Suppressor macrophage (primary cell): Measurements from ENCODE around the gene CLCA4.

Experiments
- DNase-seq, 4 experiments: peaks; one replicate each; pipeline ENCODE4 v3.0.0-alpha.2; 2020 to 2022
- total RNA-seq, 17 experiments: gene quantifications; one replicate each; lab custom pipeline; 2026; ENCODE audit warnings: mixed read lengths in 6 of 17, inconsistent platforms in 3 of 17; lab: John Stamatoyannopoulos, UW

The CLCA4 gene, protein sequence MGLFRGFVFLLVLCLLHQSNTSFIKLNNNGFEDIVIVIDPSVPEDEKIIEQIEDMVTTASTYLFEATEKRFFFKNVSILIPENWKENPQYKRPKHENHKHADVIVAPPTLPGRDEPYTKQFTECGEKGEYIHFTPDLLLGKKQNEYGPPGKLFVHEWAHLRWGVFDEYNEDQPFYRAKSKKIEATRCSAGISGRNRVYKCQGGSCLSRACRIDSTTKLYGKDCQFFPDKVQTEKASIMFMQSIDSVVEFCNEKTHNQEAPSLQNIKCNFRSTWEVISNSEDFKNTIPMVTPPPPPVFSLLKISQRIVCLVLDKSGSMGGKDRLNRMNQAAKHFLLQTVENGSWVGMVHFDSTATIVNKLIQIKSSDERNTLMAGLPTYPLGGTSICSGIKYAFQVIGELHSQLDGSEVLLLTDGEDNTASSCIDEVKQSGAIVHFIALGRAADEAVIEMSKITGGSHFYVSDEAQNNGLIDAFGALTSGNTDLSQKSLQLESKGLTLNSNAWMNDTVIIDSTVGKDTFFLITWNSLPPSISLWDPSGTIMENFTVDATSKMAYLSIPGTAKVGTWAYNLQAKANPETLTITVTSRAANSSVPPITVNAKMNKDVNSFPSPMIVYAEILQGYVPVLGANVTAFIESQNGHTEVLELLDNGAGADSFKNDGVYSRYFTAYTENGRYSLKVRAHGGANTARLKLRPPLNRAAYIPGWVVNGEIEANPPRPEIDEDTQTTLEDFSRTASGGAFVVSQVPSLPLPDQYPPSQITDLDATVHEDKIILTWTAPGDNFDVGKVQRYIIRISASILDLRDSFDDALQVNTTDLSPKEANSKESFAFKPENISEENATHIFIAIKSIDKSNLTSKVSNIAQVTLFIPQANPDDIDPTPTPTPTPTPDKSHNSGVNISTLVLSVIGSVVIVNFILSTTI
- total RNA-seq = 0 to 1.8 (median 0) reads per million in 17 experiments

DNA sequence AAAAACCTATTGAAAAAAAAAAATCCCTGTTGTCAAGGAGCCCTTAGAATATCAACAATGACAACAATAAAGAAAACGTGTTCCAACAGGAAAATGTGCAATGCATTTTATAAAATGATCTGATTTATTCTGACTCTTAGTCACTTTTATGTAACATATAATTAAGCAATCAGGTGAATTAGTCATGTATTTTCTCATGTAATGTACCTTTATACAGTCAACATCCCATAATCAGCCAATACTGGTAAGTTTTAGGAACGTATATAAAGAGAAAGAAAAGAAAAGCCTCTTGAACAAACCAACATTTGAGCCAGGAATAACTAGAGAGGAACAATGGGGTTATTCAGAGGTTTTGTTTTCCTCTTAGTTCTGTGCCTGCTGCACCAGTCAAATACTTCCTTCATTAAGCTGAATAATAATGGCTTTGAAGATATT, at the start of gene CLCA4:
CLCA4 (plus strand) TSS at position 292 of the 435 bp plus-strand sequence; CDS start at position 334, 42 bp downstream.
- DNase-seq = no peak

DNA sequence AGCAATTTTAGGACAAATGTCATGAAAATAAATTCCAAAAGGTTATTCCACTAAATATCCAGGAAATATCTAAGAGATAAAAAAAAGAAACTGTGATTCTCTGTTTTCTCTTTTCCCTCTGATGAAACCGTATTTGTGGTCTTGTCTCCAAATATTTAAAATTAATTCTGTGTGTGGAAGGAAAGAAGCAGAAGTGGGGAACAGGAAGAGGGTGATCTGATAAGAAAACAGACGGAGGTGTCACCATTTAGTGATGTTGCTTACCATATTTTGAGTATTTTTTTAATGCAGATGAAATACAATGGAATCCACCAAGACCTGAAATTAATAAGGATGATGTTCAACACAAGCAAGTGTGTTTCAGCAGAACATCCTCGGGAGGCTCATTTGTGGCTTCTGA, 48.6 kb upstream of the CLCA4 start:
- no peak for DNase-seq

DNA sequence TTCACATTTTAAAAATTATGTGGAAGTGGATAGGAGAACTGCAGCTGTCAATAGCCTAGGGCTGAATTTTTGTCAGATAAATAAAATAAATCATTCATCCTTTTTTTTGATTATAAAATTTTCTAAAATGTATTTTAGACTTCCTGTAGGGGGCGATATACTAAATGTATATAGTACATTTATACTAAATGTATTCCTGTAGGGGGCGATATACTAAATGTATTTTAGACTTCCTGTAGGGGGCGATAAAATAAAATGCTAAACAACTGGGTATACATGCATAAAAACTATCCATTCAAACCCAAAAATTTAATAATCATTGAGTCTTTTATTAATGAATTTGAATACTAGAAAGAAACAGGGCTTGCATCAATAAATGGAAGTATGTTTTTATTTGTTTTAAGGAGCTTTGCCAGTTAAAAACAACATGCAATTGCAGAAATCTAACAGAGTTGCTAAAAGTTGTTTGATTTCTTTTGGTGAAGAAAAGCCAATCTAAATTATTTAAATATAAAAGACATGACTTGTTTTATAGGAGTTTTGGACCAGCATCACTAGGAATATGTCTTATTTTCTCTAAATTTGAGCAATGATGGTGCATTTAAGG, 46.8 kb upstream of the CLCA4 start:
- DNase-seq = peak in 2 of 4 experiments; percentile 84 to 95

DNA sequence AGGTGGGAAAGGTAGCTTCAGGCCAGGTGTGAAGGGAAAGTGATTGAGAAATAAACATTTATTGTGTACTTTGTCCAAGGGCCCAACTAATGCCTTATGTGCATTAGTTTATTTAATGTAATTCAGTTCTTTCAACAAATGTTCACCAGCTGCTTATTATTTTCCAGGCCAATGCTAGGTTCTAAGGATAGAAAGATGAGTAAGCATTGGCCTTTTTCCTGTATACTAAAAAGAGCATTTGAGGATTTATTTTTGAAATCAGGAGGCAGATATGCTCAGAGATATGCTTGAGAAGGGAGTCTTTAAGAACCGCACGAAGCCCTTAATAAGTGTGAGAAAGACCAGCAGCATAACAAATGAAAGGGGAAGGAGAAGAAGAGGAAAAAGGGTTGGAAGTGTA, 46.2 kb upstream of the CLCA4 start:
- DNase-seq = no peak

DNA sequence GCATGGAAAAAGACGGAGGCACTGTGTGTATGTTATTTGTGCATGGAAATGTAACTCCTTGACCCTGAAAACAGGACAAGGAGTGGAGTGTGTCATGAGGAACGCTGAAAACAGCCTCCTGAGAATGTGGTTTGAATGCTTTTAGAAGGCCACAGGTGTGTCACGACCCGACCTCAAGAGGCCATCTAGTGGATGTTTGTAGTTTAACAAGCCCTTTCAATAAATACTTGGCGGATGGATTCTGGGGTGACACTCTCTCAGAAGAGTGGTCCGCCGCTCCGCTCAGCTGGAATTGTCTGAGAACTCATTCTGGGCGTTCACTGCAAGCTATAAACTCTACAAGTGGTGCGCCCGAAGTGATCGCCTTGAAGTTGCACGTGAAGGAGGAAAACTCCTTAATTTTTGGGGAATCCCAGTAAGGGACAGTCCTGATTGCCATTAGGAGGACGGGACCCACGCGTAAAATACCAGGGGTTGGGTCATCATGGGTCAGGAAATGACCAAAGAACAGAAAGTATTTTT, 44.7 kb upstream of the CLCA4 start:
- peak in 3 of 4 experiments; percentile 4 to 24 (median 18) for DNase-seq

DNA sequence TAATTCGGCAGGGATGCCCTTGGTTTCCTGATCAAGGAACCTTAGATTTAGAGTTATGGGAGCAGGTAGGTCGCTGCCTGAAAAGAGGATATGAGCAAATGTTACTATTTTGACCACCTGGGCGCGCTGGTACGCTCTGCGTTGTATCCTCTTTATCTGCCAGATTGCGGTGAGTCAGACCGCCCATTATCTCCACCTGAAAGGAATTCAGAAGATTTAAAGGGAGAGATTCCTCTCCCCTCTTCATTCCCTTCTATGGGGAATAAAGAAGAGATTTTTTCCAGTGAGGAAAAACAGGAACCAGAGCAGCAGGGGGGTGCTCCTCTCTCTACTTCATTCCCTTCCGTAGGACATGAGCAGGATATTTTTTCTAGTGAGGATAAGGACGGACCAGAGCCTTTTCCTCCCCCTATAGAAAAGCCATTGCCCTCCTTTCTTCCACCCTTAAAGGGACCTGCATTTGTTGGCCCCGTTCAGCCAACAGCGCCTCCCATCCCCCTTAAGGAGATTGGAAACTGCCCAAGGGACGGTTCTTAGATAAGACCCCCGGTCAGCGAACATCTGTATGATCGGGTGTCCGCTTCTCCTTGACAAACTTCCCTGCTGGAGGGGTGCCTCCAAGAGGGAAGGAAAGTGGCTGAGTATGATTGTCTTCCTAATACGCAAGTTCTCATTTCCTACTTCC, 44.0 kb upstream of the CLCA4 start:
- no peak for DNase-seq

DNA sequence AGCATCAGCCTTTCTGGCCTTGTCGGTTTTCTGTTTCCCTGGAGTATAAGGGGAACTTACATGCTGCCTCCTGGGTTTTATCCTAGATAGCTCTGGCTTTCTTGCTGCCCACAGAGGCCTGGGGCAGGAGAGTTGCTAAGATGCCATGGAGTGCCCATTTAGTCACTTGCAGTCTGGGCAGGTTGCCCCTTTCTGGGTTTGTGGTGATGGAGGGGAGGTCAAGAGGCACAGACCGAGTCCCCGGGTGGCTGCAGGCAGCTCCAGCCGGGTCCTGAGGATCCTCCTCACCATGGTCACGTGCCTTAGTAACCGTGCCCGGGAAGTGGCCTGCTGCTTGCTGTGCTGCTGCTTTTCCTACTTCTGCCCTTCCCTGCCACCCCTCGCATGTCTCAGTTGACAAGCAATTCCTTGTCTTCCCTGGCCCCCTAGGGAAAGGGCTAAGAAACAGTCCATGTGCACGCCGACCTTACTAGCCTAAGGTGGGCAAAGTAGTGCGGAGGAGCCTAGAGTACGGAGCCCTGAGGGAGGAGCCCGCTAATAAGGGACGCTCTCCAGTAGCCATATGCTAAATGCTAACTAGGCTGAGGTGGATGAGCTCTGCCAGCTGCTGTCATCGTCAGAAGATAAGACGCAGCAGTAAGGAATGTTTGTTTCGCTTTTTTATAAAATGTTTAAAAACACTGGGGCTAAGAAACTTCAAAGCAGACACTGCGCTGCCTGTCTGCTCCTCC, 43.3 kb upstream of the CLCA4 start:
- peak in 3 of 4 experiments; percentile 15 to 56 (median 31) for DNase-seq

DNA sequence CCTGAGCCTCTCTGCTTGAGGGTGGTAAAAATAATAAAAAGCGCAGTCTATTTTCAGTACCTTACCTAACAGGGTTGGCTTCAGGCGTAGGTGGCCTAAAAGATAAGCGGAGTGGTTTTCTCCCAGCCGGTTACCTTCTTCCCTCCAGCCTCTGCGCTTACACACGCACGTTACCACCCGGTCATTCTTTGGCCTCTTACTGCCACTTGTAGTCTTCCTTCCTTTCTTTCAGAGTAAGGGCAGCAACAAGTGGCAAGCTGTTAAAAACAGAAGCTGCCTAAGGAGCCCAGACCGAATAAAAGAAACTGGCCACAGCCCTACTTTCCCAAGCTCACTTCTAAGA, 42.8 kb upstream of the CLCA4 start:
- peak in 3 of 4 experiments; percentile 2 to 27 (median 6) for DNase-seq

DNA sequence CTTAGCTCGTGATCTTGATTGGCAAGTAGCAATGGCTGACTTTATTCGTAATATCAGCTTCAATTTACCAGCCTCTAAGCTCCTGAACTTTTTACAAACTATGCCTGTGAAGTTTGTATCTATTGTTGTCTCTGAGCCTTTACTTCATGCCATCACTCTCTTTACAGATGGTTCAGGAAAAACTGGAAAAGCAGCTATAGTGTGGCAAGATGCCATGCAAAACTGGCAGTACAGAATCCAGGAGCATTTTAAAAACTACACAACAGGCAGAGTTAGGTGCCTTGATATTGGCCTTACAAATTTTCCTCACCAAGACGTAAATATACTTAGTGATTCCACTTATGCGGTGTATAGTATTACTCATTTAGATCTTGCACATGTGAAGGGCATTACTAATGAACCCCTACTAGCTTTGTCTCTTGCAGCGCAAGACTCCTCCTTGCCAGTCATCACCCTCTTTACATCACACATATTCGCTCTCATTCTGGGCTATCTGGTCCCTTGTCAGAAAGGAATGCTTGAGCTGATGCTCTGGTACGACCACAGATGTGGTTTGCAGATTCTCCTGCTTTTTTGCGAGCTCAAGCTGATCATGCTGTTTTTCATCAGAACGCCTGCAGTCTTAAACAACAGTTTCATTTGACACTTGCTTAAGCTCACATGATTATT, 41.8 kb upstream of the CLCA4 start:
- DNase-seq = no peak

DNA sequence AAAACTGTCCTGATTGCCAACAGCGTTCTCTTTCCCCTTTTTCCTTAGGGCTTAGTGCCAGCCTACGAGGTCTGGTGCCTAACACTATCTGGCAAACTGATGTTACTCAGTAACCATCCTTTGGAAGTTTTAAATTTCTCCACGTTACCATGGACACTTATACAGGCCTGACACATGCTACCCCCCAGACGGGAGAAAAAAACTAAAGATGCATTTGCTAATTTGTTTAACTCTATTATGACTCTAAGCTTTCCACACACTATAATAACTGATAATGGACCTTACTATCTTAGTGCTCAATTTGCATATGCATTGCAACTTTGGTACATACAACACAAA, 41.3 kb upstream of the CLCA4 start:
- no peak for DNase-seq

DNA sequence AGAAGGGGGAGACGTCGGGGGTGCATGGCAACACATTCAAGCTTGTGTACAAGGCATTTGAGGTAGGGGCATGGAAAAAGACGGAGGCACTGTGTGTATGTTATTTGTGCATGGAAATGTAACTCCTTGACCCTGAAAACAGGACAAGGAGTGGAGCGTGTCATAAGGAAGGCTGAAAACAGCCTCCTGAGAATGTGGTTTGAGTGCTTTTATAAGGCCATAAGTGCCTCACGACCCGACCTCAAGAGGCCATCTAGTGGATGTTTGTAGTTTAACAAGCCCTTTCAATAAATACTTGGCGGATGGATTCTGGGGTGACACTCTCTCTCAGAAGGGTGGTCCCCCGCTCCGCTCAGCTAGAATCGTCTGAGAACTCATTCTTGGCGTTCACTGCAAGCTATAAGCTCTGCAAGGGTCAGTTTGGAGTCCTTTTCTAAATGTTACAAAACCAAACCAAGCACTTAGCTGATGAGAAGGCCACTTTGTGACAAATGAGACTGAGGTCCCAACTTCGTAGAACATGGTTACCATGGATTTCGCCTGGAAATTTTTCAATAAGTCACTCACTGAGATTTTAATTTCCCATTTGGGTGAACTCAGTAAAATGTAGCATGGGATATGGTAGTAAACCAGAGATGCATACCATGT, 38.8 kb upstream of the CLCA4 start:
- DNase-seq = peak in 3 of 4 experiments; percentile 35 to 47 (median 35)

DNA sequence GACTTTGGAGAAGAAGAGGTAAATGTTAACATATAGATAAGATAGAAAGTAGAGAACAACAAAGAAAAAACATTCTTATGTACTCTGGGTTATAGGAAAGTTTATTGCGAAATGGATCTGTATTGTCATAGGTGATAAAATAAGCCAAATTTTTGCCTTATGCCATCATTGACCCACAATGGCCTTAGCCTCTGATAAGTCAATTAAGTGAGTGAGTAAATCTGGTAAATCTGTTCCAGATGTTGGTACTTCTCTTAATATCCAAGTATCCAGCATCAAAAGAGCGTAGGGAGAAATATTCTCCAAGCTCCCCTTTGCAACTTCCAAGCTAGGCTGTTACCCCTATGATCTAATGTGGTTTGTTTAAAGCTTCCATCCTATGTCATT, 38.3 kb upstream of the CLCA4 start:
- DNase-seq = no peak

DNA sequence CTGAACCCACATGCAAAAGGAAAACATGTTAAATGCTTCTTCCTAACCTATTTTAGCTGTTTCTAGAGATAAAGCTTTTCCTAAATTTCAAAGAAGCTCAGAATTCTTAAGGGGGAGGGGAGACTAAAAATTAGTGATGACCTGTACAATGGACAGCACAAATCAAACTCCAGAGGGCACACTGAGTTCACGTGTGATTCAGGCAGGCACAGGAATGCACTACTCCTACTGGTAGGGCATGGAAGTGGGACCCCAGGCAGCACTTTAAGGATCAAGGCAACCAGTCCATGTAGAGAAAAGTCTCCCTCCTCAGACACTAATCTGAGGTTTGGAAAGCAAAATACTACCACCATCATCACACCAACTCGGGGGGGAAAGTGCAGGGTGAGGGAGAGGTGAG, 31.3 kb upstream of the CLCA4 start:
- peak in 1 of 4 experiments; percentile 11 for DNase-seq

DNA sequence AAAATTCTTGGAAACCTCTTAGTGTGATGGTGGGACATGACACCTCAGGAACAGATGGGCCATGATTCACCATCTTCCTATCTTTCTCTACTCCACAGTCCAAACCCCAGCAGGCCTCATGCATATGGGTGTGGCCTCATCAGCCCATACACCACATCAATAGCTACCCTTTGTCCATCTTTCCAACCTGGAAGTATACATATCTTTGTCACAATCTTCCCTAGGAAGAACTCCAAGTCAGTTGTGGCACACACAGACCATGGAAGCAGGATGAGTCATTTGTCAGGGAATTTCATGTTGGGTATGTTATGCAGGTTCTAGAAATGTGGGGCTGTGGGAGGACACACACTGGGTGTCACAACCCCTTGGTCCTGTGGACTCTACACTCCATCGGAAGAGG, 30.5 kb upstream of the CLCA4 start:
- no peak for DNase-seq

DNA sequence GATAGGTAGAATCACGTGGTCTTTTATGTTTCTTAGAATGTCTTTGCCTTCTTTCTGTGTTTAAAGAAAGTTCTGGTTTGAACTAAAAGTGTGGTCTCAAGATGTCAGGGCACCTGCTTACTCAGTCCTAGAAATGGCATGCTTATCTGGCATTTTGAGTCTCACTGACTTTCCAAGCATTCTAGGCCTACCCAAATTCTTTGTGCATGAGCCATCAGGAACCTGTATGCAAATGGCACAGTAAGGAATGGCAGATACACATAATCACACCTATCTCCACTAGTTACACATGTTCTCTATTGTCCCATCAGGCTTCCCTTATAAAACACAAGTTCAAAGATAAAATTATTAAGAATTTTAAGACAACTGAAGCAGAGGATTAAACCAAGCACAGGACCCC, 29.5 kb upstream of the CLCA4 start:
- DNase-seq = no peak

DNA sequence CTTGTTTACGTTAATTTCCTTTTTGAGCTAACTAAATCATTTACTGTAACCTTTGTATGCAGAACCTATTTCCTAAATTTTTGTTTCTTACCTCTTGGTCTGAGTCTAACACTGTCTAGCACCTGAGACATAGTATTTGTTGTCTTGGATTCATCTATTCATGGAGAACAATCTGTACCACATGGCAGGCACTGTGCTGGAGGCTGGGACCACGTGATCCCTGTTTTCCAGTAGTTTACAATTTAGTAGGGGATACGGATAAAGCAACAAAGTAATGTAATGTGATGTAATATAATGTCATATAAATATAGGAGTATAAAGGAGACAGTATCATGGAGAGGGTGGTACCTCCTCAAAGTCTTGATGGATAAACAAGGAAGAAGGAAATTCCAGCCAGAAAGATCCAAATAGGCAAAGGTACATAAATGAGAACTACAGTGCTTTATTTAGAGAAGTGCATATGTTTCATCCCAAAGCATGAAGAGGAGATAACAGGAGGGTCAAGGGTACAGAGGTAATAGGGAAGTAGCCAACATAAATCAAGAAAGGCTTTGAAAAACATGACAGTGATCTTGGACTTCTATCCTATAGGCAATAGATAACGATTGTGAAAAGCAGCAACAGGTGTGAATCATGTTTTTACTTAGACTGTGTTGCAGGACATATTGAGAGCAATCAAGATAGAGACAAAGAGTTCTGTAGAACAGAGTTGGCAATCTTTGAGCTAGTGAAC, 25.9 kb upstream of the CLCA4 start:
- no peak for DNase-seq

DNA sequence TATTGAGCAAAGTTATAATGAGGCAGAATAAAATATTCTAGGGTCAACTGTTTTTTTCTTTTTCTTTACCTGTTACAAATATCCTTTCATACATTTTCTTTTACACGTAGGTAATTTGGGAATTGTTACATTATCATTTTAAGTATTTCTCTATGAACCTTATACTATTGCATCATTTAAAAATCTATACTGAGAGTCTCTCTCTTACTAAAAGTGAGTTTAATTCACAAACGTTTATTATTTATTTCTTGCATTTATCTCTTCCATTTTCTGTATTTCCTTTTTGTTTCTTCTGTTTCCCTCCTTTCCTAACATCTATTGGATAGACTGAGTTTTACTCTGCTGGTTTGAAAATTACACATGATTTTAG, 25.4 kb upstream of the CLCA4 start:
- DNase-seq = no peak

DNA sequence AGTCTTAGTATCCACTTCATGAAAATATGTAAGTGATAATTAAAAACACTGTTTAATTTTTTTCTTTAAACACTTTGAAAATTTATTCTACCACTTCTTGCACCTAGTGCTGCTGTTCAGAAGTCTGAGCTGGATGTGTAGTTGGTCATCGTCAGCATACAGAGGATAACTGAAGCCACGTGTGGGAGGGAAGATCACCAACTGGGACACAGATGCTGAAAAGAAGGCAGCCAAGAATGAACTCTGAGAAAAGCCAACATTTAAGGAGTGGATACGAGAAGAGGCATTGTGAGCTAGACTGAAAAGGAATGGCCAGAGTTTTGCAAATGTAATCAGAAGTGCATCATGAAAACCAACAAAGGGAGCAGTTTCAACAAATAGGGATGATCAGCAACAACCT, 24.6 kb upstream of the CLCA4 start:
- no peak for DNase-seq

DNA sequence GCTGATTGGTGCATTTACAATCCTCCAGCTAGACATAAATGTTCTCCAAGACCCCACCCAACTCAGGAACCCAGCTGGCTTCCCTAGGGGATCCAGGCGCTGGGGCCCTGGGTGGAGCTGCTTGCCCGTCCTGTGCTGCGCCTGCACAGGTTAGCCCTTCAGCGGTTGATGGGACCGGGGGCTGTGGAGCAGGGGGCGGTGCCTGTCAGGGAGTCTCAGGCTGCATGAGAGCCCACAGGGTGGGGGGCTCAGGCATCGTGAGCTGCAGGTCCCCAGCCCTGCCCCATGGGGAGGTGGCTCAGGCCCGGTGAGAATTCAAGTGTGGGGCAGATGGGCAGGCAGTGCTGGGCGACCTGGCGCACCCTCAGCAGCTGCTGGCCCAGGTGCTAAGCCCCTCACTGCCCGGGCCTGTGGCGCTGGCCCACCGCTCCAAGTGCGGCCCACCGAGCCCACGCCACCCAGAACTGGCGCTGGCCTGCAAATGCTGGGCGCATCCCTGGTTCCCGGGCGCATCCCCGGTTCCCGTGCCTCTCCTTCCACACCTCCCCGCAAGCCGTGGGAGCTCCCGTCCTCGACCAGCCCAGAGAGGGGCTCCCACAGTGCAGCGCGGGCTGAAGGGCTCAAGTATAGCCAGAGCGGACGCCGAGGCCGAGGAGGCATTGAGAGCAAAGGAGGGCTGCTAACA, 23.1 kb upstream of the CLCA4 start:
- DNase-seq = no peak
